Epidermal melanocyte (primary cell): ENCODE measurements around the gene PIANP.
A peak's percentile ranks its signal among the peaks of the same experiment; 100 is the strongest.

ENCODE experiments used
- DNase-seq: peaks from one replicate; pipeline ENCODE4 v3.0.0; 2011; ENCODE audit warnings: low spot score; ENCODE audit not compliant: insufficient read length

PIANP gene

GRCh38 chr12:6672143-6672542 is 28.5 kb downstream of the PIANP start:
- DNase-seq: no peak

DNA sequence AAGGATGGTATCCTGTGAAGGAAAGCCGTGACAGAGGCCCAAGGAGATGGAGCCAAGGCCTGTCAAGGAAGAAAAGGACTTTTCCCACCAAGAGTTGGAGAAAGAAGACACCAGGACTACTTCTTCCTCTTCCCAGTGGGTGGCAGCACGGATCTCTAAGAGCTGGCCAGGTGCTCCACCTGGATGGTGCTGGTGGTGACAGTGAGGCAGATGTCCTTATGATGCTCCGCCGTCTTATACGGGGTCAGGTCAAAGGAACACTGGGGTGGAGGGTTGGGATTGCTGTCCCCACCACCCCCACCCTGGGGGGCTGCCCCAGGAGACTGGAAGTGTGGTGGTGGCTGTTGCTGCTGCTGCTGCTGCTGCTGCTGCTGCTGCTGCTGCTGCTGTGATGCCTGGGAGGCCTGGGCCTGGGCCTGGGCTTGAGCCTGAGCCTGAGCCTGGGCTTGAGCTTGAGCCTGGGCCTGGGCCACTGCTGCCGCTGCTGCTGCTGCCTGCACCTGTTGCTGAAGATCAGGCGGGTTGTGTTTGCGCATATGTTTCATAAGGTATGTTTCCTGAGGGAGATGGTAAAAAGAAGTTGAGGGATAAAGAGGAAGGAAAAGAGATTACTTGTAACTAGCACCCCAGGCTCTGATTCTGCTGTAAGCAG is 32.9 kb downstream of the PIANP start:
- DNase-seq: no peak

DNA sequence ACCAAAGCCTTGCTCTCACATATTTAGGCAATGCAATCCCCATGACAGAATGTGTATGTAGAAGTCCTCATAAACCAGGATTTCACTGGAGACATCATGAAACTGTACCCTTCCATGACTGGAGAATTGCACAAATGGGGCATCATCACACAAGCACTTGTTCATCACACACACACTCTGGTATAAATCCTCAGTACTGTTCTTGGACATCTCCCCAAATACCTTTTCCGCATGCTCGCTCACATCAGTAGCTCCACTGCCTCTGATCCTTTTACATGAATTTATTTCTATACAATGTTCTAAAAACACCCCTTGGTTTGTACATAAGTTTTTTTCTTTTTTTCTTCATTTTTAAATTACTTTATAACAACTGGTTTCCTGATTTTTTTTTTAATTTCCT is 34.4 kb downstream of the PIANP start:
- DNase-seq: no peak

DNA sequence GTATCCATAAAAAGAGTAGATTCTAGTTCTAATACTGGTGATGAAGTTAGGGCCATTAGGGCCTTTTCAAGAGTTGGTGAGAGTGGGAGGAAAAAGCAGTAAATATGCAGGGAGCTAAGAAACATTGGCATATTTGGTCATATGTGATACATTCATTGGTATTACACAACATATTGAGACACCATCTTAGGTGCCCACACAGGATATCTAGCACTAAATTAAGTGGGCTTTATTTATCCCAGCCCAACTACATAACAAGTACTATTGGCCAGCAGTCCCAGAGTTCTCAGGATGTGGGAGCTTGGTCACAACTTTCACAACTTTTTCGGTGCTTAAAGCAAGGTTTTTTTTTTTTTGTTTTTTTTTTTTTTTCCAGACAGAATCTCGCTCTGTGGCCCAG is 35.7 kb downstream of the PIANP start:
- DNase-seq: no peak

GRCh38 chr12:6662906-6663742 is 37.5 kb downstream of the PIANP start, which contains the start of gene ING4:
Gene ING4, minus strand, starts transcription at chr12:6663119. Its CDS starts 18 bp downstream, at chr12:6663101.
- DNase-seq: peak; percentile 99

GRCh38 chr12:6662602-6662905 is 38.1 kb downstream of the PIANP start:
- DNase-seq: peak; percentile 61

- DNase-seq: no peak
These were observed 46.6 kb downstream of the PIANP start for GRCh38 chr12:6653987-6654386.

DNA sequence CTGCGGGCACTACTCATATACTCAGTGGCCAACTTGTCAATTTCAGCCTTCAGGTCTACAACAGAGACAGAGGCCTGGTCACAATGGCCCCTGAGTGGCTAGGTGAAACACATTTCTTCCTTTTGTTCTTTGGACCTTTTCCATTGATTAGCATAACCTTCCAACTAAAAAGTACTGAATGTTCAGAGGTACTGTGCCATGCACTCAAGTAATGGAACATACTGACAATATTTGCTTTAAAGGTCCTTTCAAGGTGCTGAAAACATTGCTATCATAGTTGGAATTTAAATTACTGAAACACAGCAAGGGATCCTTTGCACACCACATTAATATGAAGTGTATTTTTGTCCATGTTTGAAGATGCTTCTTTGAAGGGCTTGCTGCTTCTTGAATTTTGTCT is 47.3 kb downstream of the PIANP start:
- no peak for DNase-seq

- DNase-seq: no peak
These were observed 48.2 kb downstream of the PIANP start for GRCh38 chr12:6652391-6652790.

DNA sequence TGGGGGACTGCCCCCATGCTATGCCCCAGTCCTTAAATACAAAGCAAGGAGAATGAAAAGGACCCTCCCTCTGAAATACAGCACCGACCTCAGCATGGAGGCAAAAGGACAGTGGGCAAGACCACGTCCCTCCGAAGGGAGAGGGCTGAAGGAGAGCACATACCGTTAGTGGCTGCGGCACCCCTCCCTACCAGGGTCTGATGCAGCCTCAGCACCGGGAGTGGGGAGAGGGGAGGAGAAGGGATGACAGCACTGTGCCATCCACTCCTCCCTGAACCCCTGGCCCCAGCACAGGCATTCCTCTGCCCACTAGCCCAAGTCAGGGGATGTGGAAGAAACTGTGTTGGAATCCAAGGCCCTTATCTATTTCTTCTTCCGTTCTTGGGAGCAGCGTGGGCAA is 49.8 kb downstream of the PIANP start:
- DNase-seq: no peak

GRCh38 chr12:6647083-6647604 is 53.5 kb downstream of the PIANP start, which contains the start of gene ACRBP:
Gene ACRBP, minus strand, starts transcription at chr12:6647432. Its CDS starts 66 bp downstream, at chr12:6647366.
- peak; percentile 83 for DNase-seq

DNA sequence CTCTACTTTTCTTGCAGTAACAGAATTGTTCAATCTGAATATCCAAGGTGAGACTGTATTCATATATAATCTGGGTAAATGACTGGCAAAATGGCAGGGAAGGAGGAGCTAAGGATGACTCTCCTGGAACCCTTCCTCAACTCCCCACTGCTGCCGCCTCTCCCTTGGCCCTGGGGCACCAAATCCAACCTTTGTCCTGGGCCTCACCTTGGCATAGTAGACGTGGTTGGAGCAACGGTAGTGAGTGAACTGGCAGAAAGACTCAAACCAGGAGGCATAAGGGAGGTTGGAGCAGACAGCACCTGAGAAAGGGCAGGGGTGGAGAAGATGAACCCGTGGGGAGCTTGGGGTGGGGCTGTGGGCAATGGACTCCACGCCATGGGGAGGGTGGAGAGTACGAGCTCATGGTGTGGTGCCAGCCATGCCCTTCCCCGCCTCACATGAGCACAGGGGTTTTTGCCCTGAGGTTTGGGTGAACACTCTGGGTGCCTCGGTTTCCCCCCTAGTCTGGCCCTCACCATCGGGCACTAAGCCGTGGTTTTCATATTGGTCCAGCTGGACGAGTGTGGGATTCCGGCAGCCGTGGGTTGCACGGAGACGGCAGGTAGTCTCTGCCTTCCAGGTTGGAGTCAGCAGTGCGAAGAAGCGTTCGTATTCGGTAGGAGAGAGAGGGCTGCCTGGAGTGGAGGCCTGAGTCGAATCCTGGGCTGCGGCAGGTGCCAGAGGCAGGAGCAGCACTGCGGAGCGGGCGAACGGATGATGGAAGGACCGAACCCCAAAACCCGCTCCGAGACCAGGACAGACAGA is 54.1 kb downstream of the PIANP start:
- DNase-seq: no peak

- DNase-seq: no peak
These were observed 55.7 kb downstream of the PIANP start for GRCh38 chr12:6644903-6645302.

DNA sequence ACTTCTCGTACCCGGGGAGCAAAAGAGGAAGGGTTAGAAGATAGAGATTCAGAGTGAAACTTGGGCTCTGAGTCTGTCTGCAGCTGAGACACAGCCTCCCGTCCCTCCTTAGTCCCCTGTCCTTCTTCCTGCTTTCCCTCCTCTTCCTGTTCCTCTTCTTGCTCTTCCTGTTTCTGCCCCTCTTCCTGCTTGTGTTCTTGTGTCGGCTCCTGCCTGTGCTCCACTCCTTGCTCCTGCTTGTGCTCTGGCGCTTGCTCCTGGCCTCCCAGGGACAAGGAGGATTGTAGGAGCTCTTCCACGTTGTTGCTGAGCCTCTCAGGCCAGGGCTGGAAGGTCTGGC is 56.4 kb downstream of the PIANP start:
- no peak for DNase-seq
